Stimulated activated CD8-positive, alpha-beta memory T cell treated with anti-CD3 and anti-CD28 coated beads, Interleukin-7, amount 100 ng/mL, for 1 hour (primary cell): ENCODE measurements around the gene RYR2.
"Not testable (repeated sequence)": the region's sequence is repeated elsewhere in the genome, so short reads cannot be mapped to it uniquely, and the experiment has no call there.

Experiments
- DNase-seq, 2 donors: peaks; one replicate each; pipeline ENCODE4 v3.0.0-alpha.2; 2020; ENCODE audit warnings: low read depth in 2 of 2

RYR2 gene

DNA sequence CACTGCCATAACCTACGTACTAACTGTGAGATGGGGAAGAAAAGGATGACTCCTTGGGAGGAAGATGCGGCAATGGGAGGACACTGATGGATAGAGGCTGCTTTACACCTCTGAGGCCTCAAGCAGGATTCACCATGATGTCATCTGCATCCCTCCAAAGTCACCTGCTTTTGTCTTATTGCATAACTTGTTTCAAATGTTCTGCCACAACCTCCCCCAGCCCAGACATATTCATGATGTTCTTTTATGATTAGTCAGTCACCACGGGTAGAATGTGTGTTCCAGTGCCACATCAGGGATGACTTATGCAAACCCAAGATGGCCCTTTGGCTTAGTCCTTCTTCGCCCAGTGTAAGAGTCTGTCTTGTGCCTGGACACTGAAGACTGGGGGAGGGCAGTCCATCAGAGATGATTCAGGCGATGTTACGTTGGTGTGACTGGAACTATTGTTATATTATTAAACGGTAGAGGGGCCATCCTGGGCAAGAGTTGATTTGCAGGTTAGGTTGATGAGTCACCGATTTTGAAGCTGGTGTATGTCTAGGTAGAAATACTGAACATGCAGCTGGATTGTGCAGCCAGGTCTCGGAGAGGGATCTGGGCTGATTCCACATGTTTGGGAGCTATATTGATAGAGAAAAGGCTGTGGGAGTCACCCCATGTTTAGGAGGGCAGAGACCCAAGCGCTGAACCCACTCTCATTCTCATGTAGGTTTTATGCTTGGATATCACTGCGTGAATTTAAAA lies 32.6 kb downstream of the RYR2 start:
- DNase-seq, result no peak

DNA sequence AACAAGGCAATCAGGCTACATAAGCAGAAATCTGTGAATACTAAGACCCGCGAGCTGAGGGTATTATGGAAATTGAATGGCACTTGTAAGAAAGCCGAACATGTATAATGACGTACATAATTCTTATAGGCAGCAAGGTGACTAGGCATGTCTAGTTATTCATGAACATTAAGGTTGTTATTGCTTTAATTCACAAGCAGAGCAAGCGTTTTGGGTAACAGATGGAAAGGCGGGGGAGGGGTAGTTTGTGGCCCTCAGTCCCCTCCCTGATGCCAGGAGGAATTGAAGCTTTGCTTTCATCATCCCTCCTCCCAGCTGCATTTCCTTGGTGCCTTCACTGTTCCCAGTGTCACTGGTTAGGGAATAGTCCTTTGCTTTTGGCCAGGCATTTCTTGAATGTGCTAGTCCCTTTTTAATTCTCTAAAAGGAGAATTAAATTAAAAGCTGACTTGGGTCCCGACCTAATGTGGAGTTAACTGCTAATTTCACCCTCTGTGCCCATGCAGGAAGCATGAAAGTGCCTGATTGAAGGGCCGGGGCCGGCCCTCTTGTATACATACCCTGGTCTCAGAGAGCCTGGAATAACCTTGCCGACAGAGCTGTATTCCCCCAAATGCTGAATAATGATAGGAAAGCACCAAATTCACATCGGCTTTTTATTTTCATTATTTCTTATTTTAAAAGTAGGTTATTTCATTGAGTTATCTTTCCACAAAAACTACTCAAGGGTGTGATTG lies 42.5 kb downstream of the RYR2 start:
- no peak for DNase-seq

DNA sequence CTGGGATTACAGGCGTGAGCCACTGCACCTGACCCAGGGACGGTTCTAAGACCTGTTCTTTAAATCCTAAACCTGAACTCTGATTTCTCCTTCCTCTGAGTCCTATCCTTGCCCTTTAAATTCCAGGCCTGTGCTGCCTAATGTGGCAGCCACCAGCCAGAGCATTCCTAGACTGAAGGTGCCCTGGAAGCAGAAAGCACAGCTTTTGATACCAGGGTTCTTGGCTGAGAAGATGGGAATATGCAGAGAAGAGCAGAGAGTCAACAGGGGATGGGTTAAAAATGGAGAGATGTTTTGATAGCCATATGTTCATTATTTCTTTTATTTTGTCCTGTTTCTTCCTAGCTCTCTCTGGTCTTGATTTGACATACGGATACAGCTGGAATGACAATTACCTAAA lies 49.7 kb downstream of the RYR2 start:
- DNase-seq, result no peak

DNA sequence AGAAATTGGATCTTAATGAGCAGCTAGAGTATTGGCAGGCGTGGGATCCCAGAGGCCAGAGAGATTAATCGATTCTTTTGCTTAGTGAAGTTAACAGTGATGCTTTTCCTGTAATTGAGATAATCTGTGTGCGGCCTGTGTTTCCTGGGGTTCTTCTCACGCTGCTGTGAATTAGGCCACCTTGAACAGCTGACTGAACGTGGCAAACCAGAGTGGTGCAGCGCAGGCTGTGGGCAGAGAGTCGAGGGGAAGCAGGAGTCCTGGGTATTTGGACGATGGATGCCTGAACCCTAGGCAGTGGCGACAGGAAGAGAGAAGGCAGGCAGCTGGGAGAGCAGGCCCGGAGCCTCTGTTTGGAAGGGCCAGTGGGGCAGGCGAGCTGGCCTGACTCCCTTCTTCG lies 51.7 kb downstream of the RYR2 start:
- no peak for DNase-seq

GRCh38 chr1:237098541-237098940 lies 56.6 kb downstream of the RYR2 start:
- DNase-seq, result no peak

DNA sequence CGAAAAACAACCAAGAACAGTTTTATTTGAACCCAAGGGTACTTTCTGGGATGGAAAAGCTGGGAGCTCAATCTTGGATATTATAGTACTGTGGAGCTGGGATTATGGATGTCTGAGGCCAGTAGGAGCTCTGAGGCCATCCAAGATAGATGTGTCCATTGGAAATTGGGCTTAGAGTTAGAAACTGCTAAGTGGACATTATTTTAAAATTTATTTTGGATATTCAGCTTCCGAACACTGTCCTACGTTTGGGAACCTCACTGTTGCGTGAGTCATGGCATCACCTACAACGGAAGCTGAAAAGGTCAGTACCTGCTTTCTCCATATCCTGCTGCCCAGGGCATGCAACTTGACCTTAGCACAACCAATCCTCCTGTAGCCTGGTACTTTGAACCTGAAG lies 61.0 kb downstream of the RYR2 start:
- DNase-seq, result no peak

DNA sequence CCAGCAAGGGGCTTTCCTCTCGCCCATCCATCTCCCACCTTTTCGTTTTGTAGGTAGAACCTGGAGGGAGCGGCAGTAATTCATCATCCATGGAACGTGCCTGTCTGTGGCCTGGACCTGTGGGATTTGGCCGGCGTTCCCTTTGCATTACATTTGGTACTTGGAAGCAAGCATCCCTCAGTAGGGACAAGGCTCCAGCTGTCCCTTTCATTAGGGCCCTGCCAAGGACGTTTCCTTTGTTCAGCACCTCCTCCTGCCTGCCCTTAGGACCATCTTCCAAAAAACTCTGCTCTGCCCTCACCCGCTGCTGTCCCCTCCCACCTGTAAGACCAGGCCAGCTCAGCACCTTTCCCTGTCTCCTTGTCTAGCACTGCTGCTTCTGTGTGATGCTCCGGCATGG lies 62.1 kb downstream of the RYR2 start:
- no peak for DNase-seq

- DNase-seq, result no peak
These were observed 63.8 kb downstream of the RYR2 start for GRCh38 chr1:237105826-237106225.

DNA sequence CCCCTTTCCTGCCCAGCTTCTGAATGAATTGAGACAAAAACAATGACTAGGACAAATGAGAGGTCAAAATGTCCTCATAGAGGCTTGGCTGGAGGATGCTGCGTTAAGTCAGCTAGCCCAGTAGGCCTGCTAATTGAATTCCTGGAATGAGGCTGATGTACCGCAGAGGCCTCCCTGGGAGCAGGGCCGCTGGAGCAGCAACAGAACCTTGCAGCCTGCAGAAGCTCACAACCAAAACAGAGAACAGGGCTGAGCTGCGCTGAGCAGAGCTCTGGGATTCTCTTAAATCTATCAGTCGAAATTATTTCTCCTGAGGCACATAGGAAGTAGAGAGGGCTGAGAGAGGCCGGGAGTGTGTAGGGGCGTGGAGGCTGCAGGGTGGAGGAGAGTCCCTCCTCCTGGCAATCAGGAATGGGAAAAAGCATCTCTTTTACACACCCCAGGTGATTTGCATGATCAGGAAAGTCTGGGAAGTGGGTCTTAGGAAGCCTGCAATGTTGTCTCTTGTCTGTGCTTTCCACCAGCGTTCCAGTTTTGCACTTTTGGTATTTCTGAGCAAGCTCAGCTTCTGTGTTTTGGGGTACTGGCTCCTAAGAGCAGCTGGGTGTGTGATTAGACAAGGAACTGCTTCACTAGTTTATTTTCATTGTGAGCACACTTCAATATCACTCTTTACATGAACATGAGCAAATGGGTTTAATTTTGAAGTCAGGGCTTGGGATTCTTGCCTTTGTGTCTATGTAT lies 66.5 kb downstream of the RYR2 start:
- no peak for DNase-seq

DNA sequence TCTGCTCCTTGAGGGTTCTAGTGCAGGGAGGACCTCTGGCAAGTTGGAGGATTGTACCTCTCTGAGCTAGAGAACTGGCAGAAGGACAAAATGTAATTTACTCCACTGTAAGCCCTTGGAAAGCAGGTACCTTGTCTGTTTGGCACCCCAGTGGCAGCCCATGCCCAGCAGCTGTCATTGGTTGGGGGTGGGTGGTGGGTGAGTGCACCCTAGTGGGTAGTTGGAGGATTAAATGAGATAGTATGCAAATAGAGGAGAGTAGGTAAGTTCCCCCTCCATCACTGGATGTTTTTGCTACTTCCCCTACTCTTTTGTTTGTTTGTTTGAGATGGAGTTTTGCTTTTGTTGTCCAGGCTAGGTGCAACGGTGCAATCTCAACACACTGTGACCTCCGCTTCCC lies 69.8 kb downstream of the RYR2 start:
- DNase-seq, result no peak

DNA sequence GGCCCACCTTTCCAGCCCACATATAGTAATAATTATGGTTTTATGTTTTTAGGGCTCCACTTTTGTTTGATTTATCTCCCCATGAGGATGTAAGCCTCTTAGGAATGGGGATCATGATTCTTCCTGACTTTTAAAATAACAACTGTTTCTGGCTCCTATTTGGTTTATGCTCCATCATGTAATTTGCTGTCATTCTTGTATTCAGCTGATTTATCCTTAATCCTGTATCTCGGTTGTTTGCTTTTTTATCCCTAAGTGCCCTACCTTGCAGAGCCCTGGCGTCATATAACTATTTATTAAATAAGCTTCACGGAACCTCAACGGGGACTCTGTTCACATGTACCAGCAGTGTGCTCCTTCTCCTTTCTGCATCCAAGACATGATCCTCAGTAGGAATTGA lies 70.7 kb downstream of the RYR2 start:
- DNase-seq, result no peak

DNA sequence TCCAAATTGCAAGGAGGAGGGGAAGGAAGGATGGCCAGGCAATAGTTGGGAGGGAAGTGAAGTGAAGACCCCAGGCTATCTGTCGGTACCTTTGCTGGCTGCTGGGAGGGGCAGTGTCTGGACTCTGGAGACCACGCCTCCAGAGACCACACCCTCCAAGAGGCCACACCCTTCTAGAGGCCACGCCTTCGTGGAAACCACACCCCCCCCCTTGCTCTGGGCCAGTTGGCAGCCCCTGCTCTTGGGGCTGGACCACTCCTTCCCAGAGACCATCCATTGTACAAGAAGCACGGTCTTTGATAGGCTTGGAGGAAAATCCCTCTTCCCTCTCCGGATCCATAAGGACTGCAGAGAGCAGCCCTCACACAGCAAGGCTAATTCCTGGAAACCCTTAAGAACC lies 73.1 kb downstream of the RYR2 start:
- no peak for DNase-seq

- no peak for DNase-seq
These were observed 77.1 kb downstream of the RYR2 start for GRCh38 chr1:237119091-237119490.

DNA sequence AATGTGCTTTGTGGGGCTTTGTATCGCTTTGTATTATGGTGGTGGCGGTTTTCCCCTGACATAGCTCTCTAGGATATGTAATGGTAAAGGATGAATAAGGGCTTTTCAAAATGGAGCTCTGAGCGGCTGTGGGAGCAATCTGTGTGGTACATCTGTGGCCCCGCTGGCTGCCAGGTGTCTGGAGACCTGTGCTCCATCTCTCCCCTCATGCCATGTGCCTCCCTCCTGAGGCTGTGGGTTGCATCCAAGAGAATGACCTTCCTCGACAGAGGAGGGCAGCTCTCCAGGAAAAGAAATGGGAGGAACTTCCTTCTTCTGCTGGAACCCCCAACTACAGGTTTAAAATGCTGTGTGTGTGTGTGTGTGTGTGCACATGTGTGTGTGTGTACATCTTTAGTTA lies 78.7 kb downstream of the RYR2 start:
- DNase-seq, result no peak

DNA sequence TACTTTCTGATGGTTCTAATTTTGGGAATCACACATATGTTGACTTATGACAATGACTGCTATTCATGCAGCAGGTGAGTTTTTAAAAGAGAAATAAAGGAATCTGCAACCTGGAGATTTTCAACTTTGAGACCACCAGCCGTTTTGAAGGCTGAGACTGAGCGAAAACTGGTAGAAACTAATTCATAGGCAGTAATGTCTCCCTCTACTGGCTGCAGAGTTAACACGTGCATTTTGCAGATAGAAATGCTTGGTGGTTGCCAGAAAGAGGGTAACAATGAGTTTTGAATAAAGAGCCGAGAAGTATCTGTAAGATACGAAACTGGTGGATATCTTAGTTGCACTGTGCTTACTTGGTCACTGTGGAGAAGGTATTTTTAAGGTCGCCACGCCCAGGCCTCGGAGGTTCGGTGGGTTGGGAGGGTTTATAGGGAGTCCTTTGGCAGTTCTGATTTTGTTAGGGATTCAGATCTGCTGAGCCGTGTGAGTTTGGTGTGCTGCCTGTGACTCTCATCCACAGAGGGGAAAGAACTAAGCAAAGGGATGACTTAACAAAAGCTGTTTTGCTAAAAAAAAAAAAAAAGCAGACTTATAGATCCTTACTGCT lies 83.0 kb downstream of the RYR2 start:
- no peak for DNase-seq

DNA sequence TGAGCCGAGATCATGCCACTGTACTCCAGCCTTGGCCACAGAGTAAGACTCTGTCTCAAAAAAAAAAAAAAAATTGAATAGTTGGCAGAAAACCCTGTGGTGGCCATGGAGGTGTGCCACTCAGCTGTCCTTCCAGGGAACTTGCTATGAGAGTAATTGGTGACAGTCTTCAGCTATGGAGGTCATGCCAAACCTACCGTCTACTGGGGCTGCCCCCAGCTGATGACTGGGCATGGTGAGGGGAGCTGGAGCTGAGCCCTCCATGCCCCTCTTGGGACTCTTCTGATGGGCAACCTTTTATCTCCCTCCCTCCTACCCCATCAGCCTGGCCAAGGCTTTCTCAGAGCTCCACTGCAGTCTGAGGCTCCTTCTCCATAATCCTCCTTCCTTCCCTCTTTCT lies 84.2 kb downstream of the RYR2 start:
- no peak for DNase-seq

- not testable (repeated sequence) for DNase-seq
These were observed 85.3 kb downstream of the RYR2 start for GRCh38 chr1:237127301-237127700.

DNA sequence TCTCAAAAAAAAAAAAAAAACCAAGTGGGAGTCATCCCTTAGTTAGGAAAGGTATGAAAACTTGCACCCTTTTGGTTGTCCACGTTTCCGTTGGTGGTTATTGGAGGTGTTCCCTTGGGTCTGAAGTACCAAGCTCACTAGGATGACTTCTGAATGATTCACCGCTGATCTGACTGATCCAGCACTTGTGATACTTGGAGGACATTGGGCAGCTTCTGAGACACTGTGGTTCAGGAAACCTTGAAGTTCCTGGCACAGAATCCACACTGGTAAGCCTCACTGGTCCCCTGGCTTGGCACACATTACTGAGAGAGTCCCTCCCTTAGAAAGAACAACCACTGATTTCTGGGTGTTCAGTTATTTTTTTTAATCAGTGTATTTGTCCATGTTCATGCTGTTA lies 91.9 kb downstream of the RYR2 start:
- DNase-seq, result no peak

- no peak for DNase-seq
These were observed 92.9 kb downstream of the RYR2 start for GRCh38 chr1:237134929-237135328.

DNA sequence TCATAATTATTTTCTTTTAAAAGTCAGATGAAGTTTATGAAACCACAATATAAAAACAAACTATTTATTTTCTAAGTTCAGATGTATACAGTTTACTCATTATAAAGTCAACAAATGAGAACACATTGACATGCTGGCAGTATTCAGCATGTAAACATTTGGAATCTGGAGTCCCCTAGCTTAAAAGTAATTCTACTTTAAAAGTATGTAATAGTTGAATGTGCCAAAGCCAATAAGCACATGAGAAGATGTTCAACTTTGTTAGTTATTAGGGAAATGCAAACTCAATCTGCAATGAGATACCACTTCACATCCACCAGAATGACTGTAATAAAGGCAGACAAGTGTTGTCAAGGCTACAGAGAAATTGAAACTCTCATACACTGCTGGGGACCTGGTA lies 96.6 kb downstream of the RYR2 start:
- DNase-seq, result no peak

DNA sequence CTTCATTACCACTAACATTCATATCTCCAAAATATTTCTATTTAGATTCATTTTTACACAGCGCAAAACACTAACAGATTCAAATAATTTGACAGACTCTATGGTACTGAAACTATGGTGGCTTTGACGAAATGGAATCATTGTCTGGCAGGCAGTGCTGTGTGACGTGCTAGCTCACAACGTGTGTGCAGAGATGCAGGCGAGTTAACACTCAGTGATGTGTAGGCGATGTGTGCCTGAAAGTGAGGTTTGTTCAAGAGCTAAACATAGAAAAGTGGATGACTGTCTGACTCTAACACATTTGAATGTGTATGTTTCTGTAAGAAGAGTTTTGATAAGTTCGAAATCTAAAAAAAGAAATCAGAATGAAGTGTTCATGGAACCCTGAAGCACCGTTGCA lies 97.7 kb downstream of the RYR2 start:
- DNase-seq, result no peak

- no peak for DNase-seq
These were observed 99.0 kb downstream of the RYR2 start for GRCh38 chr1:237140986-237141385.
